Tibial artery (tissue), 4 donors: ENCODE data around the gene HTT.
"Not testable (repeated sequence)": the region's sequence is repeated elsewhere in the genome, so short reads cannot be mapped to it uniquely, and the experiment has no call there.

Experiments used
- DNase-seq, 2 donors: peaks; one replicate each; pipeline ENCODE4 v3.0.0-alpha.2; 2019
- H3K27ac ChIP-seq, 2 donors: fragments of 200-600 bp; sonication (generic) in 1 of 2; 1 replicate in 1 of 2; 2 replicates in 1 of 2; pipeline ENCODE4 v1.5.1; 2018 to 2019; ENCODE audit warnings: mild to moderate bottlenecking in 1 of 2
- H3K27me3 ChIP-seq, 2 donors: fragments of 200-600 bp; sonication (generic) in 1 of 2; one replicate each; pipeline versions ENCODE4 v1.5.1 to v1.6.0; 2016 to 2019
- H3K36me3 ChIP-seq, 3 donors: fragments of 200-600 bp; sonication (generic) in 2 of 3; one replicate each; pipeline ENCODE4 v1.5.1; 2016 to 2019; ENCODE audit warnings: mild to moderate bottlenecking in 2 of 3
- H3K4me1 ChIP-seq, 4 donors: fragments of 200-600 bp; sonication (generic) in 2 of 4; 1 replicate in 3 of 4; 2 replicates in 1 of 4; pipeline ENCODE4 v1.5.1; 2016 to 2019
- H3K4me3 ChIP-seq, 2 donors: fragments of 200-600 bp; sonication (generic) in 1 of 2; 1 replicate in 1 of 2; 2 replicates in 1 of 2; pipeline ENCODE4 v1.5.1; 2018 to 2019; ENCODE audit warnings: mild to moderate bottlenecking in 2 of 2
- H3K9me3 ChIP-seq, 3 donors: fragments of 200-600 bp; sonication (generic) in 1 of 3; one replicate each; pipeline ENCODE4 v1.5.1; 2016 to 2019
- CTCF ChIP-seq, 2 experiments: fragments of 200-600 bp in 1 of 2; fragments of 450-650 bp in 1 of 2; IDR thresholded peaks; one replicate each; pipeline ENCODE4 v1.5.1; 2017 to 2019; ENCODE audit warnings: antibody characterized with exemption in 2 of 2, mild to moderate bottlenecking in 1 of 2, moderate library complexity in 1 of 2
- intact Hi-C: fragments of 100-400 bp; cut with DNase I; formaldehyde crosslinking; loops from one replicate; pipeline ENCODE4 v1.15.0; 2023; ENCODE audit warnings: low total_unique reads

HTT gene

GRCh38 chr4:3160438-3160837, 86.0 kb downstream of the HTT start:
- no peak for DNase-seq
- Histone ChIP-seq H3K27me3 (no peaks in the 10 kb centered on the region), H3K4me3 (no peak overlapping the region), H3K9me3 (peaks cover 0 to 13% (median 0%) of the 10 kb centered on the region in 3 donors), H3K4me1 (no peaks in the 10 kb centered on the region), H3K27ac (no peak overlapping the region), H3K36me3 (peaks cover 53 to 87% (median 76%) of the 10 kb centered on the region in 3 donors)
- intact Hi-C loops, result no loop called here
- TF ChIP-seq CTCF (IDR thresholded peaks at IDR 0.05), result no peak

GRCh38 chr4:3161044-3161443, 86.6 kb downstream of the HTT start:
- not testable (repeated sequence) for DNase-seq

GRCh38 chr4:3166434-3166833, 92.0 kb downstream of the HTT start:
- H3K4me1 ChIP-seq, H3K4me3 ChIP-seq, H3K27me3 ChIP-seq, DNase-seq, H3K27ac ChIP-seq, intact Hi-C loops: not testable (repeated sequence)
- peaks cover 0 to 13% (median 0%) of the 10 kb centered on the region in 3 donors for H3K9me3 ChIP-seq
- peaks cover 31 to 73% (median 65%) of the 10 kb centered on the region in 3 donors for H3K36me3 ChIP-seq

More at GRCh38 chr4:3161044-3161443, 86.6 kb downstream of the HTT start:
- intact Hi-C loops, H3K27me3 ChIP-seq, H3K27ac ChIP-seq, H3K4me3 ChIP-seq, H3K4me1 ChIP-seq: not testable (repeated sequence)
- Histone ChIP-seq H3K9me3 (peaks cover 0 to 13% (median 0%) of the 10 kb centered on the region in 3 donors), H3K36me3 (peaks cover 54 to 83% (median 79%) of the 10 kb centered on the region in 3 donors)

GRCh38 chr4:3168029-3168428, 93.5 kb downstream of the HTT start:
- peaks cover 24 to 73% (median 63%) of the 10 kb centered on the region in 3 donors for H3K36me3 ChIP-seq
- intact Hi-C loops, result no loop called here
- H3K27me3 ChIP-seq, result no peaks in the 10 kb centered on the region
- H3K27ac ChIP-seq, result no peak overlapping the region
- no peaks in the 10 kb centered on the region for H3K4me1 ChIP-seq
- no peak for TF ChIP-seq CTCF (IDR thresholded peaks at IDR 0.05)
- H3K9me3 ChIP-seq, result peaks cover 0 to 2% (median 0%) of the 10 kb centered on the region in 3 donors
- no peak for DNase-seq
- no peak overlapping the region for H3K4me3 ChIP-seq

- Histone ChIP-seq H3K36me3 (peaks cover 52 to 92% (median 87%) of the 10 kb centered on the region in 3 donors), H3K4me3 (no peak overlapping the region), H3K4me1 (no peaks in the 10 kb centered on the region), H3K9me3 (no peaks in the 10 kb centered on the region), H3K27ac (no peak overlapping the region), H3K27me3 (no peaks in the 10 kb centered on the region)
- intact Hi-C loops, result no loop called here
- DNase-seq, result no peak
- no peak for TF ChIP-seq CTCF (IDR thresholded peaks at IDR 0.05)
Measured at GRCh38 chr4:3174371-3175338, 100.2 kb downstream of the HTT start.

GRCh38 chr4:3176367-3177229, 102.1 kb downstream of the HTT start:
- no peak for DNase-seq
- Histone ChIP-seq H3K4me1 (no peaks in the 10 kb centered on the region), H3K36me3 (peaks cover 64 to 98% (median 96%) of the 10 kb centered on the region in 3 donors), H3K27ac (no peak overlapping the region), H3K4me3 (no peak overlapping the region), H3K27me3 (no peaks in the 10 kb centered on the region), H3K9me3 (no peaks in the 10 kb centered on the region)
- intact Hi-C loops, result no loop called here
- no peak for TF ChIP-seq CTCF (IDR thresholded peaks at IDR 0.05)
